Stimulated activated CD8-positive, alpha-beta memory T cell treated with anti-CD3 and anti-CD28 coated beads, Interleukin-7, amount 100 ng/mL, for 1 hour (primary cell): Measurements from ENCODE around the gene ADORA1.

Source experiments
- DNase-seq, 2 donors: peaks; one replicate each; pipeline ENCODE4 v3.0.0-alpha.2; 2020; ENCODE audit warnings: low read depth in 2 of 2

The ADORA1 gene

GRCh38 chr1:203173011-203173555, 45.6 kb downstream of the ADORA1 start:
- no peak for DNase-seq

GRCh38 chr1:203173566-203173965, 46.0 kb downstream of the ADORA1 start:
- no peak for DNase-seq

- DNase-seq, result no peak
Measured at GRCh38 chr1:203174324-203174985, 46.9 kb downstream of the ADORA1 start.

GRCh38 chr1:203175237-203175826, 47.8 kb downstream of the ADORA1 start, which contains the start of gene MYBPH:
Gene MYBPH, minus strand, starts transcription at chr1:203175826. Its CDS starts 71 bp downstream, at chr1:203175755.
- DNase-seq, result no peak

GRCh38 chr1:203175827-203176241, 48.3 kb downstream of the ADORA1 start:
- DNase-seq, result no peak

- DNase-seq, result no peak
Measured at GRCh38 chr1:203176273-203177035, 48.9 kb downstream of the ADORA1 start.

GRCh38 chr1:203177036-203177405, 49.5 kb downstream of the ADORA1 start:
- DNase-seq, result no peak

GRCh38 chr1:203177470-203178039, 50.0 kb downstream of the ADORA1 start:
- no peak for DNase-seq

- no peak for DNase-seq
Measured at GRCh38 chr1:203178083-203178482, 50.6 kb downstream of the ADORA1 start.

GRCh38 chr1:203178821-203179666, 51.5 kb downstream of the ADORA1 start:
- DNase-seq, result no peak

GRCh38 chr1:203179667-203180005, 52.1 kb downstream of the ADORA1 start:
- DNase-seq, result no peak

- no peak for DNase-seq
Measured at GRCh38 chr1:203180611-203181330, 53.2 kb downstream of the ADORA1 start.

- no peak for DNase-seq
Measured at GRCh38 chr1:203181586-203182386, 54.3 kb downstream of the ADORA1 start.

GRCh38 chr1:203182387-203182953, 54.9 kb downstream of the ADORA1 start:
- no peak for DNase-seq

- DNase-seq, result no peak
Measured at GRCh38 chr1:203183828-203184227, 56.3 kb downstream of the ADORA1 start.

- no peak for DNase-seq
Measured at GRCh38 chr1:203184467-203184866, 56.9 kb downstream of the ADORA1 start.

GRCh38 chr1:203185061-203185461, 57.5 kb downstream of the ADORA1 start:
- DNase-seq, result no peak

GRCh38 chr1:203185585-203185984, 58.1 kb downstream of the ADORA1 start:
- no peak for DNase-seq

- DNase-seq, result no peak
Measured at GRCh38 chr1:203186091-203186445, 58.5 kb downstream of the ADORA1 start.
